Osteoblast (primary cell): ENCODE measurements around the gene ZNF652. TPM values are rescaled to one million over a fixed set of nuclear protein-coding genes. Genes with fewer than 3 reads are reported as not detected.

Source experiments
- DNase-seq: peaks from one replicate; pipeline ENCODE4 v3.0.0; 2011; ENCODE audit warnings: low spot score, mixed read lengths; ENCODE audit not compliant: insufficient read length; ENCODE audit errors: missing footprints
- H2AFZ ChIP-seq: 2 replicates; pipeline ENCODE4 v1.6.0; 2011; ENCODE audit warnings: mild to moderate bottlenecking, low read length
- H3K27ac ChIP-seq: 2 replicates; pipeline ENCODE4 v1.5.1; 2011; ENCODE audit warnings: mild to moderate bottlenecking, low read depth, low read length, moderate library complexity
- H3K27me3 ChIP-seq: 2 replicates; pipeline ENCODE4 v1.6.0; 2012; ENCODE audit warnings: mild to moderate bottlenecking, control low read depth, inconsistent platforms, low read length, moderate library complexity; ENCODE audit not compliant: insufficient read depth
- H3K36me3 ChIP-seq: 2 replicates; pipeline ENCODE4 v1.5.1; 2011; ENCODE audit warnings: mild to moderate bottlenecking, low read length, control low read depth, moderate library complexity; ENCODE audit not compliant: insufficient read depth
- H3K4me1 ChIP-seq: 2 replicates; pipeline ENCODE4 v1.5.1; 2011; ENCODE audit warnings: mild to moderate bottlenecking, low read length, control low read depth, moderate library complexity; ENCODE audit not compliant: insufficient read depth
- H3K4me2 ChIP-seq: 2 replicates; pipeline ENCODE4 v1.6.0; 2011; ENCODE audit warnings: mild to moderate bottlenecking, low read length; ENCODE audit not compliant: insufficient read depth
- H3K4me3 ChIP-seq: fragments of 200-600 bp; sonication (generic); 3 replicates; pipeline ENCODE4 v1.5.1; 2012; ENCODE audit warnings: mild to moderate bottlenecking, low read length, inconsistent platforms; ENCODE audit not compliant: insufficient read depth
- H3K79me2 ChIP-seq: 2 replicates; pipeline ENCODE4 v1.6.0; 2012; ENCODE audit warnings: mild to moderate bottlenecking, low read length, control low read depth, inconsistent platforms; ENCODE audit not compliant: insufficient read depth
- H3K9me3 ChIP-seq: 2 replicates; pipeline ENCODE4 v1.5.1; 2011; ENCODE audit warnings: low read depth, low read length, control low read depth
- H4K20me1 ChIP-seq: 2 replicates; pipeline ENCODE4 v1.6.0; 2012; ENCODE audit warnings: mild to moderate bottlenecking, low read length, control low read depth; ENCODE audit not compliant: insufficient read depth
- total RNA-seq: library from RNA; depleted of rRNA; stranded (reverse); fragments of >200 nt; gene quantifications from 2 replicates; pipeline ENCODE4 v1.2.3, GENCODE V29; 2012
- TF ChIP-seq, protein P1 (sequence below): IDR thresholded peaks from 2 replicates; pipeline ENCODE4 v1.5.1; 2011; ENCODE audit warnings: mild to moderate bottlenecking, low read depth, low read length, moderate library complexity; ENCODE audit errors: extremely low read depth

The ZNF652 gene
- total RNA-seq, 1 donor: 28.2 TPM

DNA sequence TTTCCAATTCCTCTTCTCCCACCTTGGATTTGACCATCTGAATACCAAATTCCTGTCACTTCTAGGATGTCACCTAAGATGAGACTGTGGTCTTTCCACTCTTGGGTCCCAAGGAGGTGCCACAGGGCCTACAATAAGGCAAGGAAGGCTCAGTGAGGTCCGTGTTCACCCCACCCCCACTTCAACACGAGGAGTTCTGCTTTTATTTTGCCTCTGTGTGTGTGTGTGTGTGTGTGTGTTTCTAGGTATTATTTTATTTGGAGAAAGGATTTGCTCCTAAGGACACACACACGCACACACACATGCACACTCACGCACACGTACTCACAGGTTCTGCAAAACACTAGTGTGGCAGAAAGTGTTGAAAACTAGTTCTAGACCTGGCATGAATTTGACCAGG lies 106.9 kb downstream of the ZNF652 start:
- Histone ChIP-seq H2AFZ (no peak overlapping the region), H3K36me3 (no peaks in the 10 kb centered on the region), H4K20me1 (no peaks in the 10 kb centered on the region), H3K4me2 (no peak overlapping the region), H3K4me3 (no peak overlapping the region), H3K27me3 (no peaks in the 10 kb centered on the region), H3K4me1 (peaks cover 4% of the 10 kb centered on the region), H3K27ac (no peak overlapping the region), H3K79me2 (no peaks in the 10 kb centered on the region), H3K9me3 (no peaks in the 10 kb centered on the region)
- DNase-seq: no peak
- TF ChIP-seq, protein P1, sequence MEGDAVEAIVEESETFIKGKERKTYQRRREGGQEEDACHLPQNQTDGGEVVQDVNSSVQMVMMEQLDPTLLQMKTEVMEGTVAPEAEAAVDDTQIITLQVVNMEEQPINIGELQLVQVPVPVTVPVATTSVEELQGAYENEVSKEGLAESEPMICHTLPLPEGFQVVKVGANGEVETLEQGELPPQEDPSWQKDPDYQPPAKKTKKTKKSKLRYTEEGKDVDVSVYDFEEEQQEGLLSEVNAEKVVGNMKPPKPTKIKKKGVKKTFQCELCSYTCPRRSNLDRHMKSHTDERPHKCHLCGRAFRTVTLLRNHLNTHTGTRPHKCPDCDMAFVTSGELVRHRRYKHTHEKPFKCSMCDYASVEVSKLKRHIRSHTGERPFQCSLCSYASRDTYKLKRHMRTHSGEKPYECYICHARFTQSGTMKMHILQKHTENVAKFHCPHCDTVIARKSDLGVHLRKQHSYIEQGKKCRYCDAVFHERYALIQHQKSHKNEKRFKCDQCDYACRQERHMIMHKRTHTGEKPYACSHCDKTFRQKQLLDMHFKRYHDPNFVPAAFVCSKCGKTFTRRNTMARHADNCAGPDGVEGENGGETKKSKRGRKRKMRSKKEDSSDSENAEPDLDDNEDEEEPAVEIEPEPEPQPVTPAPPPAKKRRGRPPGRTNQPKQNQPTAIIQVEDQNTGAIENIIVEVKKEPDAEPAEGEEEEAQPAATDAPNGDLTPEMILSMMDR: no peak

- no peak overlapping the region for H2AFZ ChIP-seq
- DNase-seq: peak; percentile 13
- H3K4me1 ChIP-seq: no peaks in the 10 kb centered on the region
- H4K20me1 ChIP-seq: no peaks in the 10 kb centered on the region
- H3K4me3 ChIP-seq: no peak overlapping the region
- no peaks in the 10 kb centered on the region for H3K36me3 ChIP-seq
- peaks cover 4% of the 10 kb centered on the region for H3K27me3 ChIP-seq
- no peak overlapping the region for H3K4me2 ChIP-seq
- no peaks in the 10 kb centered on the region for H3K9me3 ChIP-seq
- H3K79me2 ChIP-seq: no peaks in the 10 kb centered on the region
- H3K27ac ChIP-seq: no peak overlapping the region
- TF ChIP-seq, protein P1: no peak
These were observed 108.0 kb downstream of the ZNF652 start for GRCh38 chr17:49254066-49254465.

DNA sequence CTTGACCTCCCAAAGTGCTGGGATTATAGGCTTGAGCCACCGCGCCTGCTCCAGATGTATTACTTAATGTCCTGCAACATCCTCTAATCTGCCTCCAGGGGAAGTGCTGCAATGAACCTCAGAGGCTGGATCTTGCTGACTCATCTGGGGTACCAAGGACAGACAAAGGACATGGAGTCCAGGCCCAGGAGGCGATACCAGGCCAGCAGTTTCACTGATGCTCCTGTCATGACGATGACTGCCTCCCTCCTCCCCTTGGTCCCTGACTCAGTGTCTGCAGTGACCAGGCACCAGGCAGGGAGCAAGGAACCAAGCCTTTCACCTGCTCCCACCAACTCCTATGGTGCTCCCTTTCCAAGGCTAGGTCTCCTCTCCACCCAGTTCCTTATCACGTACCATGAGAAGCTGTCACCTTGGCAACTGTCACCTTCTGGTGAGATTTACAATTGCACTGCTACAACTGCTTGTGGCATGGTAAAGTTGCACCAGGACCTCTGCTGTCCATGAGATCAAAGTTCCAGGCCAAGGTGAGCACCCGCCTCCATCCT lies 109.8 kb downstream of the ZNF652 start:
- Histone ChIP-seq H3K4me2 (no peak overlapping the region), H2AFZ (no peak overlapping the region), H3K36me3 (no peaks in the 10 kb centered on the region), H3K79me2 (no peaks in the 10 kb centered on the region), H3K27me3 (peaks cover 6% of the 10 kb centered on the region), H4K20me1 (no peaks in the 10 kb centered on the region), H3K4me1 (no peaks in the 10 kb centered on the region), H3K27ac (no peak overlapping the region), H3K4me3 (no peak overlapping the region), H3K9me3 (no peaks in the 10 kb centered on the region)
- TF ChIP-seq, protein P1: no peak
- peak; percentile 76 for DNase-seq

DNA sequence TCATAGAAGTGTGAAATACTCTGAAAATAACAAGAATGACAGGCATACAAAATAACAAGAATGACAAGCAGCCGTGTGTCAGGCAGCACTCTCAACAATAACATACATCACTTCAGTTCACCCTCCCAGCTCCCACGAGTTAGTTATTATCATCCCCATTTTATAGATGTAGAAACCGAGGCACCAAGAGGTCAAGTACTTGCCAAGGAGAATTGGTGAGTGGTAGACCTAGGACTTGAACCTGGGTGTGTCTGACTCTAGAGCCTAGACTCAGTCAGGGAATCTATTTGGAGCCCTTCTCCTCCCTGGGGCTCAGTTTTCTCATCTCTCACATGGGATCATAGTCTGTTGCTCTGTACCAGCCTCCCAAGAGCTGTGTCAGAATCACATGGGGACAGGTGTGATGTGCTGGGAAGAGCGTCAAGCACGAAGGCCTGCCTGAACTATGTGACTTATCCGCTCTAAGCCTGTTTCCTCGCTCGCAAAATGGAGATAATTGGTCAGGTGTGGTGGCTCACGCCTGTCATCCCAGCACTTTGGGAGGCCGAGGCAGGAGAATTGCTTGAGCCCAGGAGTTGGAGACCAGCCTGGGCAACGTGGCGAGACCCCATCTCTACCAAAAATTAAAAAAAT lies 112.0 kb downstream of the ZNF652 start:
- Histone ChIP-seq H3K9me3 (no peaks in the 10 kb centered on the region), H3K36me3 (no peaks in the 10 kb centered on the region), H3K27me3 (peaks cover 6% of the 10 kb centered on the region), H3K4me2 (no peak overlapping the region), H3K79me2 (no peaks in the 10 kb centered on the region), H3K27ac (no peak overlapping the region), H2AFZ (no peak overlapping the region), H4K20me1 (no peaks in the 10 kb centered on the region), H3K4me3 (no peak overlapping the region), H3K4me1 (no peaks in the 10 kb centered on the region)
- no peak for DNase-seq
- TF ChIP-seq, protein P1: no peak
